ENCODE data around the gene ZNF543.

Gene ZNF543

DNA sequence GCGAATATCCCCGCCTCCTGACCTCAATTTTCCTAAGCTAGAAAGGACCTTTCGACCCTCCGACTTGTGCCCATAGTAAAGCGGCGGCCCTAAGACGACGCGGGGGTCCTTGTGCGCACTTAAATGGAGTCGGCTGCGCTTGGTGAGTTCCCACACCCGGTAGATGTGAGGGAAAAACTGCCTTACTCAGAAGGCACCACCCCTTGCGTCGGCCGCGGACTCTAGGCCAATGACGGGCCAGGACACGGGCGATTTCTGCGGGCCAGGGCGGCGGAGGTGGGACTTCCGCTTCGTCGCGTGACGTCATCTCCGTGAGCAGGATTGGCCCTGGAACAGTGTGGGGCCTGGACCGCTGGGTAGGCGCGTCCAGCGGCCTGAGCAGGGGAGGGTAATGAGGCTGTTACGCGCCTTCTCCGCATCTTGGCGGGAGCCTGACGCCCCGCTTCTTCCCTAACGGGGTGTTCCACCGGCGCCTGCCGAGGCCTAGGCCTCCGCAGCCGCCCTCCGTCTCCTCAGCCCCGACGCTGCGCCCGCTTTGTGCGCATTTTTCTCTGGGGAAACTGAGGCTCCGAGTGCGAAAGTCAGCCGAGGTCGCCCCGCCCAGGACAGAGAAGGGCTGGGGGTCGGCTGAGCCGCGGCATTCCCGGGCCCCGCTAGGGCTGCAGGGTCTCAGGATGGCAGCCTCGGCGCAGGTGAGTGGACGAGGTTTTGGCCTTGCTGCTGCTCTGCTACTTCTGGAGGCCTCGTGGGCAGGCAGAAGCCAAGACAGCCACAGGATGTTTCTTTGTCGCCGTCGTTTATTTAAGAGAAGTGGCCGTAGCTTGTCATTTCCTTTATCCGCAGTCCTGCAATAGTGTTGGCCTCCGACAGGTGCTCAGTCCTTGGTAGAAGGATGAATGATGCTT lies at the start of gene ZNF543:
ZNF543 (plus strand) TSS at position 293 of the 905 bp plus-strand sequence; CDS start at position 675, 382 bp downstream.
- peak; percentile 99 for DNase-seq

- no peak for DNase-seq
These were observed 49.0 kb upstream of the ZNF543 start for GRCh38 chr19:57271280-57271679.

- DNase-seq, result peak; percentile 27
These were observed 47.3 kb upstream of the ZNF543 start for GRCh38 chr19:57273014-57273413.

GRCh38 chr19:57276430-57276829 lies 43.8 kb upstream of the ZNF543 start:
- no peak for DNase-seq

DNA sequence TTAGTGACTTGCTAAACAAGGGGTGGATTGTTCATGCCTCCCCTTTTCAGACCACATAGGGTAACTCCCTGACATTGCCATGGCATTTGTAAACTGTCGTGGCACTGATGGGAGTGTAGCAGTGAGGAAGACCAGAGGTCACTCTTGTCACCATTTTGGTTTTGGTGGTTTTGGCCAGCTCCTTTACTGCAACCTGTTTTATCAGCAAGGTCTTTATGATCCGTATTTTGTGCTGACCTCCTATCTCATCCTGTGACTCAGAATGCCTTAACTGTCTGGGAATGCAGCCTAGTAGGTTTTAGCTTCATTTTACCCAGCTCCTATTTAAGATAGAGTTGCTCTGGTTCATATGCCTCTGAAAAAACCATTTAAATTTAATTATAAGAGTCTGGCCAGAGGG lies 41.8 kb upstream of the ZNF543 start:
- DNase-seq, result peak; percentile 66

DNA sequence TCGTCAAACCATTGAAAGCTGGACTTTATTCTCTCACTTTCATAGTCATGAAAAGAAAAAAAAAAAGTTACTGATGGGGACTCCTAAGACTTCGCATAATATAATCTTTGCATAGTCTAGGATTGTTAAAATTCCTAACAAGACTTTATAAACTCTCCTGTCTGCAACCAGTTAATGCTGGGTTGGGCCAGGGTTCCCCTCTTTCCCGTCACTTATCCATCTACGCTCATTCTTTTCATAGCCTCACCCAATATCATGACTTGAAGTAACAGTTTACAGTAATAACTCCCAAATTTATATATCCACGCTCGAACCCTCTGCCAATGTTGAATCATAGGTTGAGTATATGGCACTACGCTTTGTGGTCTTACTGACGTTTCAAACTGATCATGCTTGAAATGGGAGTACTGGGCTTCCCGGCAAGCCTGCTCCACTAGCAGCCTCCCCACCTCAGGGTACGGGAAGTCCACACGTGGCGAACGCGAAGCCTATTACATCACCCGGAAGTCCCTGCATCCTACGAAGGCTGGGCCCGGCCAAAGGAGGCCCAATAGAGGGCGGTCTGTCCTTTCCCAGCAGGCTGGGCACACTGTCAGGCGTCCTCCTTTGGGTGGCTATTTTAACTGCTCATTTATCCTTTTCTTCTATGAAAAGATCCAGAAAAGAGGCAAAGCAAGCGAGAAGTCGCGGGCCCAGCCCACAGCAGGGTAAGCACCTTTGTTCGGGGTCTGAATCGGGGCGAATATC lies 40.7 kb upstream of the ZNF543 start:
- peak; percentile 99 for DNase-seq

- DNase-seq, result peak; percentile 99
These were observed 39.9 kb upstream of the ZNF543 start, which contains the start of gene ZNF460 for GRCh38 chr19:57280165-57280961. ZNF460 (plus strand) TSS chr19:57280485; CDS start chr19:57280807, 322 bp downstream.

- DNase-seq, result peak; percentile 63
These were observed 39.3 kb upstream of the ZNF543 start for GRCh38 chr19:57280962-57281400.

- DNase-seq, result no peak
These were observed 38.1 kb upstream of the ZNF543 start for GRCh38 chr19:57282011-57282643.

- DNase-seq, result no peak
These were observed 31.9 kb upstream of the ZNF543 start for GRCh38 chr19:57288373-57288772.

- DNase-seq, result no peak
These were observed 29.3 kb upstream of the ZNF543 start for GRCh38 chr19:57290970-57291369.

DNA sequence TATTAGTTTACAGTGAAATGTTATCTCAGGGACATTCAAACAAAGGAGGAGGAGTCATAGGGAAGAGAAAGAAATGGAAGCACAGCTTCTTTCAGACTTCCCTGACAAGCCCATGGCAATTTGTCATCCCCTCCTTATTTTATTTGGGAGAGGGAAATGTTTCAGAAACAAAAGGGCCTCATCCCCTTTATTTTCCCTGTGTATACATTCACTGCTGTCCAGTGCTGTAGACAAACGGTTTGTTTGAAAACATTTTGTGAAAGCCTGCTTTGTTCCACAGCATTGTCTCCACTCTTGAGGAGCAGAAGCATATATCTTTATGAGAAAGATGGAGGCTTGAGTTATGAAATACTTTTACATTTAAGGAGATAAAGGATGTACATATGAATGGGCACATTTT lies 27.7 kb upstream of the ZNF543 start:
- DNase-seq, result no peak

DNA sequence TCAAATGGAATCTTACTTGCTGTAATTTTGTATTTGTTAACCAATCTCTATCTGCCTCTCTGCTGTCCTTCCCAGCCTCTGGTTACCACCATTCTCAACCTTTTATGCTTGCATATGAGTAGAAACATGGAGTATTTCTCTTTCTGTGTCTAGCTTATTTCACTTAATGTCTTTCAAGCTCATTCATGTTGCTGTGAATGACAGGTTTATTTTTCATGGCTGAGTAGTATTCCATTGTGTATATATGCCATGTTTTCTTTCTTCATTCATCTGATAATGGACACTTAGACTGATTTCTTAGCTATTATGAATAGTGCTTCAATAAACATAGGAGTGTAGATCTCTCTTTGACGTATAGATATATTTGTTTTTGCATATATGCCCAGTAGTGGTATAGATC lies 26.6 kb upstream of the ZNF543 start:
- no peak for DNase-seq

GRCh38 chr19:57302020-57302465 lies 18.2 kb upstream of the ZNF543 start:
- DNase-seq, result no peak

DNA sequence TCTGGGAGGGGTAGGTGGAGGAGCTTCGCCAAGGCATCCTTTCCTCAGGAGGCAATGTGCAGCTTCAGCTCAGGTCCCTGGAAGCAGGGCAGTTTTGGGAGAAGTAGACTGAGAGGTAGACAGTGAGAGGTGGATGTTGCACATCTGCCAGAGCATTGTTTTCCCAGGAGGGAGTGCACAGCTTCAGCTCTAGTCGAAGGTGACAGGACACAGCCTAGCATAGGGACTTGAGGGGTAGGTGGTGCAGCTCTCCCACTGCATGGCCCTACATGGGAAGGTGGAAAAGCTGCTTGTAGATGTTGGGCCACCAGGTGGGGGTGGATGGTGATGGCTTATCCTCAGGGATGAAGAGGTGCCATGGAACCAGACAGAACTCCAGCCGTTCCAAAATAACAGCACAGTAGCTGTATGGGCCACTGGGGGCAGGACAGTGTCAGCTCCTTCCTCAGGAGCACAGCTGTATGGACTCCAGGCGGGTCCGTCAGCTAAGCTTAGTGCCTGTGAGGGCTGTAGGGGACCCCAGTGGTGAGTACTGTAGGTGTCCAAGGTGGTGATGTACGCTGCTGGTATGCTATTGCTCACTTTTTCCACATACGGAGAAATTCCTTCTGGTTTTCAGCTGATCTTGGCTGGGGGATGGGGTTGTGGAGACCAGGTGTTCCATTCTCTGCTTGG lies 17.4 kb upstream of the ZNF543 start:
- no peak for DNase-seq

GRCh38 chr19:57305056-57305455 lies 15.2 kb upstream of the ZNF543 start:
- DNase-seq, result no peak

GRCh38 chr19:57308514-57308913 lies 11.8 kb upstream of the ZNF543 start:
- DNase-seq, result no peak

DNA sequence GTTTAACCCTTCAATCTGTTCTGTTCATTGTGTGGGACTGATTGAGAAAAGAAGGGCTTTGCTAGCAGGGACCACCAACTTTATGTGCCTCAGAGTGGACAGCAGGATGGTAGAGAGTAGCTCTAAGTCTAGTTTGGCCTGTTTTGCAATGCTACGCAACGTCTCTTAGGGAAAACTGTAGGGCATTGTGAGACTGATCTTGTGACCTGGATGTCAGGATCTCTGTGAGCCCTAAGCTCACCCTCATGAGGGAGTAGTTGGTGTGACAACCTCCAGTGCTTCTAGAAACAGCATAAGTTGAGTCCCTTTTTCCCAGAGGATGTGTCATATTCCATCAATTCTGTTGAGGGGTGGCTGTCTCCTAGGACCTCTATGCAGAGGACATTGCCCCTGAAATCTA lies 9.5 kb upstream of the ZNF543 start:
- no peak for DNase-seq

DNA sequence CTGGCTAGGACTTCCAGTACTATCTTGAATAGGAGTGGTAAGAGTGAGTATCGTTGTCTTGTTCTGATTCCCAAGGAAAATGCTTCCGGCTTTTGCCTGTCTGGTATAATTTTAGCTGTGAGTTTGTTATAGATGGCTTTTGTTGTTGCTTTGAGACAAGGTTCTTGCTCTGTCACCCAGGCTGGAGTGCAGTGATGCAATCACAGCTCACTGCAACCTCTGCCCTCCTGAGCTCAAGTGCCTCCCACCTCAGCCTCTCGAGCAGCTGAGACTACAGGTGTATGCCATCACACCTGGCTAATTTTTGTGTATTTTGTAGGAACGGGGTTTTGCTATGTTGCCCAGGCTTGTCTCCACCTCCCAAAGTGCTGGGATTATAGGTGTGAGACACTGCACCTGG lies 6.1 kb upstream of the ZNF543 start:
- no peak for DNase-seq

GRCh38 chr19:57317503-57317902 lies 2.8 kb upstream of the ZNF543 start:
- no peak for DNase-seq

GRCh38 chr19:57319869-57320179 lies 448 bp upstream of the ZNF543 start:
- DNase-seq, result no peak

GRCh38 chr19:57321116-57321515 lies 844 bp downstream of the ZNF543 start:
- peak; percentile 57 for DNase-seq
